WTC11 (cell line): ENCODE results near the gene IL10. TPM values are rescaled to one million over a fixed set of nuclear protein-coding genes. Genes with fewer than 3 reads are reported as not detected.
"Not testable (repeated sequence)": the region's sequence is repeated elsewhere in the genome, so short reads cannot be mapped to it uniquely, and the experiment has no call there.

ENCODE experiments used
- ATAC-seq: fragments of 200-7000 bp; cut with Tn5 transposase; 2 replicates; pipeline ENCODE4 v1.10.0; 2021; ENCODE audit warnings: mild to moderate bottlenecking, moderate library complexity
- CTCF ChIA-PET: fragments of 300-600 bp; sonication (Branson Sonifier 250); formaldehyde crosslinking; loops from one replicate; lab custom pipeline; 2021; ENCODE audit warnings: antibody characterized with exemption; lab: Charles Lee
- POLR2A ChIA-PET: fragments of 350-600 bp; sonication (Branson Sonifier 250); formaldehyde crosslinking; loops from one replicate; lab custom pipeline; 2021; ENCODE audit warnings: antibody characterized with exemption; lab: Charles Lee
- DNase-seq: peaks from one replicate; pipeline ENCODE4 v3.0.0; 2021; ENCODE audit warnings: low spot score
- H3K27ac Mint-ChIP-seq: 2 replicates; pipeline ENCODE4 v1.8.0; 2021; ENCODE audit warnings: mixed read lengths
- H3K27me3 Mint-ChIP-seq: 2 replicates; pipeline ENCODE4 v1.8.0; 2021; ENCODE audit warnings: low read depth, mild to moderate bottlenecking, moderate library complexity, mixed read lengths
- H3K36me3 Mint-ChIP-seq: 2 replicates; pipeline ENCODE4 v1.8.0; 2021; ENCODE audit warnings: mixed read lengths
- H3K4me1 Mint-ChIP-seq: 2 replicates; pipeline ENCODE4 v1.8.0; 2022; ENCODE audit warnings: mixed read lengths
- H3K4me3 Mint-ChIP-seq: 2 replicates; pipeline ENCODE4 v1.8.0; 2021; ENCODE audit warnings: mild to moderate bottlenecking, moderate library complexity, mixed read lengths
- H3K9me3 Mint-ChIP-seq: 2 replicates; pipeline ENCODE4 v1.8.0; 2021; ENCODE audit warnings: mixed read lengths
- CBFB ChIP-seq: sonication (generic); formaldehyde crosslinking; IDR thresholded peaks from 2 replicates; pipeline ENCODE4 v1.8.1; 2022; ENCODE audit warnings: mild to moderate bottlenecking, low read depth, missing genetic modification reagents
- CREM ChIP-seq: sonication (generic); formaldehyde crosslinking; IDR thresholded peaks from 2 replicates; pipeline ENCODE4 v1.8.1; 2022; ENCODE audit warnings: mild to moderate bottlenecking, missing genetic modification reagents, moderate library complexity
- ERG ChIP-seq: fragments of 250-450 bp; sonication (Bioruptor Pico); IDR thresholded peaks from 2 replicates; pipeline ENCODE4 v1.8.0; 2021; ENCODE audit warnings: mild to moderate bottlenecking
- FOXJ3 ChIP-seq: sonication (generic); formaldehyde crosslinking; IDR thresholded peaks from 2 replicates; pipeline ENCODE4 v1.9.0; 2021; ENCODE audit warnings: missing genetic modification reagents, mild to moderate bottlenecking, borderline replicate concordance
- FOXK1 ChIP-seq: sonication (generic); formaldehyde crosslinking; IDR thresholded peaks from 2 replicates; pipeline ENCODE4 v1.8.0; 2022; ENCODE audit warnings: mild to moderate bottlenecking, moderate library complexity, missing genetic modification reagents
- IRF1 ChIP-seq: sonication (generic); formaldehyde crosslinking; IDR thresholded peaks from 2 replicates; pipeline ENCODE4 v1.8.0; 2023; ENCODE audit warnings: missing genetic modification reagents
- MXD4 ChIP-seq: fragments of 250-450 bp; sonication (Bioruptor Pico); IDR thresholded peaks from 2 replicates; pipeline ENCODE4 v1.8.0; 2021; ENCODE audit warnings: mild to moderate bottlenecking, moderate library complexity, borderline replicate concordance
- MYBL2 ChIP-seq: sonication (generic); formaldehyde crosslinking; IDR thresholded peaks from 2 replicates; pipeline ENCODE4 v1.8.1; 2023; ENCODE audit warnings: mild to moderate bottlenecking, moderate library complexity, missing genetic modification reagents
- NR2C2 ChIP-seq: sonication (generic); formaldehyde crosslinking; IDR thresholded peaks from 2 replicates; pipeline ENCODE4 v1.8.0; 2022; ENCODE audit warnings: mild to moderate bottlenecking, missing genetic modification reagents
- NR3C1 ChIP-seq: sonication (generic); formaldehyde crosslinking; conservative IDR thresholded peaks from 2 replicates; pipeline ENCODE4 v1.8.1; 2023; ENCODE audit warnings: low read depth, mild to moderate bottlenecking, missing genetic modification reagents
- RORB ChIP-seq: fragments of 250-450 bp; sonication (Bioruptor Pico); IDR thresholded peaks from 2 replicates; pipeline ENCODE4 v1.9.0; 2021; ENCODE audit warnings: mild to moderate bottlenecking
- ZNF219 ChIP-seq: sonication (generic); formaldehyde crosslinking; IDR thresholded peaks from 2 replicates; pipeline ENCODE4 v1.8.0; 2023; ENCODE audit warnings: missing genetic modification reagents, mild to moderate bottlenecking, borderline replicate concordance
- ZNF416 ChIP-seq: fragments of 250-450 bp; sonication (Bioruptor Pico); IDR thresholded peaks from 2 replicates; pipeline ENCODE4 v1.9.0; 2021; ENCODE audit warnings: mild to moderate bottlenecking, inconsistent platforms
- total RNA-seq: library from RNA; stranded (reverse); gene quantifications from 3 replicates; pipeline ENCODE4 v1.2.3, GENCODE V29; 2021
- TF ChIP-seq, protein P1 (sequence below): sonication (generic); formaldehyde crosslinking; IDR thresholded peaks from 2 replicates; pipeline ENCODE4 v1.8.1; 2022; ENCODE audit warnings: missing genetic modification reagents, borderline replicate concordance
- TF ChIP-seq, protein P2 (sequence below): sonication (generic); formaldehyde crosslinking; IDR thresholded peaks from 2 replicates; pipeline ENCODE4 v1.8.1; 2023; ENCODE audit warnings: mild to moderate bottlenecking, moderate library complexity, missing genetic modification reagents

The IL10 gene
- total RNA-seq, 1 experiment from 2014 or later, result not detected

DNA sequence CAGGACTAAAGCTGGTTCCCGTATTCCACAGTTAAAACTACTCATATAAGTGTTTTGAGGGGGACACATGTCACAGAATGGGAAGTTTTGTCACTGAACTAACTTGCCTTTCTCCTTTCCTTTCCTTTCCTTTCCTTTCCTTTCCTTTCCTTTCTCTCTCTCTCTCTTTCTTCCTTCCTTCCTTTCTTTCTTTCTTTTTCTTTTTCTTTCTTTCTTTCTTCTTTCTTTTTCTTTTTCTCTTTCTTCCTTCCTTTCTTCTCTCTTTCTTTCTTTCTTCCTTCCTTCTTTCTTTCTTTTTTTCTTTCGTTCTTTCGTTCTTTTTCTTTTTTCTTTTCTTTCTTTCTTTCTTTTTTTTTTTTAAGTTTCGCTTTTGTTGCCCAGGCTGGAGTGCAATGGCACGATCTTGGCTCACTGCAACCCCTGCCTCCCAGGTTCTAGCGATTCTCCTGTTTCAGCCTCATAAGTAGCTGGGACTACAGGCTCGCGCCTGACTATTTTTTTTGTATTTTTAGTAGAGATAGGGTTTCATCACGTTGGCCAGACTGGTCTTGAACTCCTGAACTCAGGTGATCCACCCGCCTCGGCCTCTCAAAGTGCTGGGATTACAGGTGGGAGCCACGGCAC, 9.4 kb downstream of the IL10 start:
- ATAC-seq, H3K4me3 Mint-ChIP-seq, H3K27me3 Mint-ChIP-seq, H3K27ac Mint-ChIP-seq, H3K36me3 Mint-ChIP-seq, H3K9me3 Mint-ChIP-seq, H3K4me1 Mint-ChIP-seq, DNase-seq: not testable (repeated sequence)
- TF ChIP-seq, protein P1, sequence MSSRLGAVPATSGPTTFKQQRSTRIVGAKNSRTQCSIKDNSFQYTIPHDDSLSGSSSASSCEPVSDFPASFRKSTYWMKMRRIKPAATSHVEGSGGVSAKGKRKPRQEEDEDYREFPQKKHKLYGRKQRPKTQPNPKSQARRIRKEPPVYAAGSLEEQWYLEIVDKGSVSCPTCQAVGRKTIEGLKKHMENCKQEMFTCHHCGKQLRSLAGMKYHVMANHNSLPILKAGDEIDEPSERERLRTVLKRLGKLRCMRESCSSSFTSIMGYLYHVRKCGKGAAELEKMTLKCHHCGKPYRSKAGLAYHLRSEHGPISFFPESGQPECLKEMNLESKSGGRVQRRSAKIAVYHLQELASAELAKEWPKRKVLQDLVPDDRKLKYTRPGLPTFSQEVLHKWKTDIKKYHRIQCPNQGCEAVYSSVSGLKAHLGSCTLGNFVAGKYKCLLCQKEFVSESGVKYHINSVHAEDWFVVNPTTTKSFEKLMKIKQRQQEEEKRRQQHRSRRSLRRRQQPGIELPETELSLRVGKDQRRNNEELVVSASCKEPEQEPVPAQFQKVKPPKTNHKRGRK (CRISPR knock-in tag), result peak; percentile 50; the same call in 1 of the 2 replicates
- CTCF ChIA-PET, result interaction anchor here (0.9 to 1.4 kb wide), 2 partner anchors 47 to 68 kb away, joined by 3 to 6 read pairs; no protein-coding TSS in a partner anchor
- POLR2A ChIA-PET, result interaction anchor here (0.6 kb wide), 1 partner anchor 199 kb away, joined by 3 read pairs; no protein-coding TSS in a partner anchor

DNA sequence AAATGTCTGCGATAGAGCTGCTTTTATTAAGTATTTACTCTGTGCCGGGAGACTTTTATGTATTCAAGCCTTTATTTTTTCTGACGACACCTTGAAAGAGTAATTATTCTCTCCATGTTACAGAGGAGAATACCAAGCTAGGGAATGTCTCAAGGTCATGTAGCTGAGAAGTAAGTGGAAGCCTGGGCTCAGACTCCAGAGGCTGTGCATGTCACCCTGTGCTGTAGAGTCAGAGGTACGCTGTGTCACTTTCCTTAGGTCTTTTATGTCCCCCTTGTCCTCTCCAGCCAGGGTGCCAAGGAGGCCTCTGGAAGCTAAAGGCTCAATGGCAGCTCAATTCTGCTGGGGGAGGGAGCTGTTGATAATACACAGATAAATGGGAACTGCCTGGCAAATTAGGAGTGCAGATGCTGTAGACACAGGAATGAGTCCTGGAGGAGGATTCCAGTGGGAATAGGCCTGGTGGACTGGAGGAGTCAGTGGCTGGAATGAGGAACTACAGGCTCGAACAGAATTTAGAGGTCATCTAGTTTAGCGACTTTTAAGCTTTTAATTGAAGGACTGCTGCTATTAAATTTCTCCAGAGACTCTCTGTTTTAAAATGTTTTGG, 11.0 kb downstream of the IL10 start:
- Mint-ChIP-seq H3K4me1 (peaks cover 2% of the 10 kb centered on the region; the same call in 1 of the 2 replicates), H3K36me3 (no peaks in the 10 kb centered on the region), H3K27ac (no peak overlapping the region), H3K27me3 (no peaks in the 10 kb centered on the region), H3K4me3 (no peak overlapping the region), H3K9me3 (no peaks in the 10 kb centered on the region)
- POLR2A ChIA-PET, result no interaction called here
- CTCF ChIA-PET, result interaction anchor here (1.0 to 2.3 kb wide), 10 partner anchors 9 to 149 kb away, joined by 3 to 16 read pairs (median 3); partner anchors contain the start of genes DYRK3, EIF2D, IL10 and IL19
- no peak for TF ChIP-seq ZNF219 (CRISPR knock-in tag)
- no peak for TF ChIP-seq NR2C2
- TF ChIP-seq NR3C1 (CRISPR knock-in tag), result no peak
- no peak for TF ChIP-seq FOXK1
- TF ChIP-seq IRF1 (CRISPR knock-in tag), result no peak
- no peak for TF ChIP-seq CREM (CRISPR knock-in tag)
- TF ChIP-seq ERG (CRISPR knock-in tag), result no peak
- no peak for TF ChIP-seq MXD4 (CRISPR knock-in tag)
- no peak for TF ChIP-seq MYBL2
- no peak for TF ChIP-seq RORB (CRISPR knock-in tag)
- no peak for TF ChIP-seq FOXJ3
- peak; percentile 80 for ATAC-seq
- DNase-seq, result no peak

- no peak for TF ChIP-seq NR3C1 (CRISPR knock-in tag)
- TF ChIP-seq, protein P2, sequence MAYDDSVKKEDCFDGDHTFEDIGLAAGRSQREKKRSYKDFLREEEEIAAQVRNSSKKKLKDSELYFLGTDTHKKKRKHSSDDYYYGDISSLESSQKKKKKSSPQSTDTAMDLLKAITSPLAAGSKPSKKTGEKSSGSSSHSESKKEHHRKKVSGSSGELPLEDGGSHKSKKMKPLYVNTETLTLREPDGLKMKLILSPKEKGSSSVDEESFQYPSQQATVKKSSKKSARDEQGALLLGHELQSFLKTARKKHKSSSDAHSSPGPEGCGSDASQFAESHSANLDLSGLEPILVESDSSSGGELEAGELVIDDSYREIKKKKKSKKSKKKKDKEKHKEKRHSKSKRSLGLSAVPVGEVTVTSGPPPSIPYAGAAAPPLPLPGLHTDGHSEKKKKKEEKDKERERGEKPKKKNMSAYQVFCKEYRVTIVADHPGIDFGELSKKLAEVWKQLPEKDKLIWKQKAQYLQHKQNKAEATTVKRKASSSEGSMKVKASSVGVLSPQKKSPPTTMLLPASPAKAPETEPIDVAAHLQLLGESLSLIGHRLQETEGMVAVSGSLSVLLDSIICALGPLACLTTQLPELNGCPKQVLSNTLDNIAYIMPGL (CRISPR knock-in tag), result no peak
- TF ChIP-seq CBFB (CRISPR knock-in tag), result no peak
- no peak for TF ChIP-seq ZNF416
- TF ChIP-seq, all 79 proteins: peak for 0
- POLR2A ChIA-PET, result no interaction called here
- ATAC-seq, result no peak
- Mint-ChIP-seq H3K4me1 (no peaks in the 10 kb centered on the region), H3K4me3 (no peak overlapping the region), H3K27me3 (no peaks in the 10 kb centered on the region), H3K36me3 (no peaks in the 10 kb centered on the region), H3K9me3 (no peaks in the 10 kb centered on the region), H3K27ac (no peak overlapping the region)
- CTCF ChIA-PET, result interaction anchor here (2.3 kb wide), 1 partner anchor 10 kb away, joined by 16 read pairs; the partner anchor contains the start of genes IL10 and IL19
- no peak for DNase-seq
Observed at GRCh38 chr1:206760590-206760989, 11.7 kb downstream of the IL10 start.
